Fibroblast of lung (primary cell): ENCODE results near the gene CHMP4B. TPM values are rescaled to one million over a fixed set of nuclear protein-coding genes. Genes with fewer than 3 reads are reported as not detected.

Experiments
- DNase-seq, 2 donors: peaks; one replicate each; pipeline versions ENCODE4 v3.0.0 to v3.0.0-alpha.2; 2010; ENCODE audit warnings: low read depth in 2 of 2
- H2AFZ ChIP-seq: 2 replicates; pipeline ENCODE4 v1.5.1; 2012; ENCODE audit warnings: low read length, control low read depth, inconsistent platforms
- H3K27ac ChIP-seq: 2 replicates; pipeline ENCODE4 v1.5.1; 2011; ENCODE audit warnings: low read length, control low read depth; ENCODE audit not compliant: insufficient read depth
- H3K27me3 ChIP-seq: 2 replicates; pipeline ENCODE4 v1.5.1; 2011; ENCODE audit warnings: mild to moderate bottlenecking, low read length; ENCODE audit not compliant: control insufficient read depth, insufficient read depth
- H3K36me3 ChIP-seq: 2 replicates; pipeline ENCODE4 v1.5.1; 2011; ENCODE audit warnings: low read length; ENCODE audit not compliant: control insufficient read depth, insufficient read depth
- H3K4me1 ChIP-seq: 2 replicates; pipeline ENCODE4 v1.5.1; 2011; ENCODE audit warnings: low read length; ENCODE audit not compliant: control insufficient read depth, insufficient read depth; ENCODE audit errors: extremely low read depth
- H3K4me2 ChIP-seq: 2 replicates; pipeline ENCODE4 v1.5.1; 2011; ENCODE audit warnings: low read length, control low read depth; ENCODE audit not compliant: insufficient read depth; ENCODE audit errors: extremely low read depth
- H3K4me3 ChIP-seq, 4 experiments: fragments of 200-600 bp in 1 of 4; sonication (generic) in 1 of 4; replicated peaks in 1 of 4; 2 replicates each; pipeline ENCODE4 v1.5.1; 2011 to 2016; ENCODE audit warnings: low read length in 4 of 4, low read depth in 3 of 4, mild to moderate bottlenecking in 3 of 4, control low read depth in 2 of 4, inconsistent platforms in 1 of 4, mixed read lengths in 1 of 4; ENCODE audit not compliant: insufficient read depth in 1 of 4; ENCODE audit errors: control extremely low read depth in 1 of 4
- H3K79me2 ChIP-seq: 2 replicates; pipeline ENCODE4 v1.5.1; 2012; ENCODE audit warnings: mild to moderate bottlenecking, low read length, inconsistent platforms; ENCODE audit not compliant: control insufficient read depth, insufficient read depth
- H3K9ac ChIP-seq: 2 replicates; pipeline ENCODE4 v1.5.1; 2011; ENCODE audit warnings: mild to moderate bottlenecking, low read length, control low read depth; ENCODE audit not compliant: insufficient read depth
- H3K9me3 ChIP-seq: 2 replicates; pipeline ENCODE4 v1.5.1; 2012; ENCODE audit warnings: low read depth, low read length; ENCODE audit not compliant: control insufficient read depth, insufficient read depth
- H4K20me1 ChIP-seq: 2 replicates; pipeline ENCODE4 v1.5.1; 2011; ENCODE audit warnings: low read length; ENCODE audit not compliant: control insufficient read depth, insufficient read depth; ENCODE audit errors: extremely low read depth
- CTCF ChIP-seq, 2 donors: IDR thresholded peaks in 1 of 2; conservative IDR thresholded peaks in 1 of 2; 1 replicate in 1 of 2; 2 replicates in 1 of 2; pipeline ENCODE4 v1.5.1; 2011 to 2012; ENCODE audit warnings: low read length in 2 of 2, control low read depth in 1 of 2, inconsistent platforms in 1 of 2, low read depth in 1 of 2, mild to moderate bottlenecking in 1 of 2
- EZH2 ChIP-seq: IDR thresholded peaks from 2 replicates; pipeline ENCODE4 v1.5.1; 2012; ENCODE audit warnings: low read length, control low read depth, mild to moderate bottlenecking; ENCODE audit errors: missing control alignments
- polyA plus RNA-seq, 2 donors: library from polyadenylated mRNA; depleted of rRNA in 1 of 2; stranded (reverse) in 1 of 2; unstranded in 1 of 2; fragments of >200 nt; gene quantifications; 2 replicates each; pipeline ENCODE4 v1.2.1, GENCODE V29; 2011 to 2012; ENCODE audit warnings: missing spikeins in 1 of 2
- total RNA-seq: library from RNA; depleted of rRNA; stranded (reverse); fragments of >200 nt; gene quantifications from 2 replicates; pipeline ENCODE4 v1.2.1, GENCODE V29; 2014

CHMP4B gene
- total and polyA plus RNA-seq, 2 donors (not counting 1 experiment from before 2014, with no cell fraction given), result 26.3 to 83.2 TPM

DNA sequence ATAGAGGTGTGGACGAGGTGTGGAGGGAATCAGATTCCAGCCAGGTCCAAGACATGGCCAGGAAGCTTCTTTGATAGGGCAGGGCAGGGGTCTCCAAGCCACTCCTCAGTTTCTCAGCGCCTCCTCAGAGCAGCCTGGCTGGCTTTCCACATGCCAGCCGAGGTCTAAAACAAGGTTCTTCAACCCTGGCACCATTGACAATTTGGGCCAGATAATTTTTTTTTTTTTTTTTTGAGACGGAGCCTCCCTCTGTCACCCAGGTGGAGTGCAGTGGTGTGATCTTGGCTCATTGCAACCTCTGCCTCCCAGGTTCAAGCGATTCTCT lies 21.3 kb upstream of the CHMP4B start:
- no peak for DNase-seq
- Histone ChIP-seq H4K20me1 (no peaks in the 10 kb centered on the region), H3K9me3 (no peaks in the 10 kb centered on the region), H3K9ac (no peak overlapping the region), H3K36me3 (peaks cover 3% of the 10 kb centered on the region), H3K4me3 (no peak overlapping the region), H3K4me1 (peaks cover 7% of the 10 kb centered on the region), H3K27me3 (no peaks in the 10 kb centered on the region), H3K27ac (no peak overlapping the region), H3K4me2 (peak overlapping the region; percentile 75), H2AFZ (no peak overlapping the region), H3K79me2 (no peaks in the 10 kb centered on the region)
- no peak for TF ChIP-seq EZH2

DNA sequence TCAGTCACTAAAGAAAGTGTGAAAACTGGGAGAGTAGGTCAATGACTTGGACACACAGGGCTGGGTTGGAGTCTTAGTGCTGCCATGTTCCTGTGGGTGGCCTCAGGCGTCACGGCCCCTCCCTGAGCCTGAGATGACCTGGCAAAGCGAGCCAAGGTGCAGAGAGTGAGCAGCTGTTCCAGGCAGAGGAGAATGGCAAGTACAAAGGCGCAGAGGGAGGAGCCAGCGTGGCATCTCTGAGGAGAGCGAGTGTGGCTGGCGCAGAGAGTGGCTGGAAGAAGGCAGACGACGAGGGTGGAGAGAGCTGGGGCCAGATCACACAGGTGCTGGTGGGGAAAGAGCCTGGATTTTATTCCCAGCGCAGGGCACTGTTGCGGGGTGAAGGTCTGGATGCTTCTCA lies 20.6 kb upstream of the CHMP4B start:
- no peak overlapping the region for H3K4me3 ChIP-seq
- H3K36me3 ChIP-seq, result peaks cover 3% of the 10 kb centered on the region
- H4K20me1 ChIP-seq, result no peaks in the 10 kb centered on the region
- no peak overlapping the region for H3K27ac ChIP-seq
- TF ChIP-seq EZH2 (no peak), CTCF (conservative IDR thresholded peaks at IDR 0.05 in 1 of 2, IDR thresholded peaks at IDR 0.05 in 1 of 2; ENCODE audit: low read depth in 1 of 2, low read length in 2 of 2) (no peak)
- no peak overlapping the region for H3K4me2 ChIP-seq
- H3K9me3 ChIP-seq, result no peaks in the 10 kb centered on the region
- no peaks in the 10 kb centered on the region for H3K27me3 ChIP-seq
- H3K9ac ChIP-seq, result no peak overlapping the region
- no peaks in the 10 kb centered on the region for H3K79me2 ChIP-seq
- peaks cover 7% of the 10 kb centered on the region for H3K4me1 ChIP-seq
- no peak overlapping the region for H2AFZ ChIP-seq
- no peak for DNase-seq

DNA sequence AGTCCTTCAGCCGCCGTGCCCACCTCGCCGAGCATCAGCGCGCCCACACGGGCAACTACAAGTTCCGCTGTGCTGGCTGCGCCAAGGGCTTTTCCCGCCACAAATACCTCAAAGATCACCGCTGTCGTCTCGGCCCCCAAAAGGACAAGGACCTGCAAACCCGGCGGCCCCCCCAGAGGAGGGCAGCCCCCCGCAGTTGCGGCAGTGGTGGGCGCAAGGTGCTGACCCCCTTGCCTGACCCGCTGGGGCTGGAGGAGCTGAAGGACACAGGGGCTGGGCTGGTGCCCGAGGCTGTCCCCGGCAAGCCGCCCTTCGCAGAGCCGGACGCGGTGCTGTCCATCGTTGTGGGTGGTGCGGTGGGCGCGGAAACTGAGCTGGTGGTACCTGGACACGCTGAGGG lies 20.1 kb upstream of the CHMP4B start:
- Histone ChIP-seq H4K20me1 (no peaks in the 10 kb centered on the region), H3K27me3 (no peaks in the 10 kb centered on the region), H3K27ac (no peak overlapping the region), H2AFZ (no peak overlapping the region), H3K4me2 (no peak overlapping the region), H3K9ac (no peak overlapping the region), H3K79me2 (no peaks in the 10 kb centered on the region), H3K4me3 (no peak overlapping the region), H3K36me3 (peaks cover 3% of the 10 kb centered on the region), H3K4me1 (peaks cover 7% of the 10 kb centered on the region), H3K9me3 (no peaks in the 10 kb centered on the region)
- no peak for DNase-seq
- TF ChIP-seq CTCF (conservative IDR thresholded peaks at IDR 0.05 in 1 of 2, IDR thresholded peaks at IDR 0.05 in 1 of 2; ENCODE audit: low read depth in 1 of 2, low read length in 2 of 2), result no peak
